GM11168 (cell line): Measurements from ENCODE around the gene SOX2.

Experiments
- in situ Hi-C: fragments of 300-500 bp; cut with MboI; formaldehyde crosslinking; loops from one replicate; pipeline ENCODE4 v1.12.0; 2022; ENCODE audit warnings: low sequenced_read_pairs; ENCODE audit not compliant: unreplicated experiment

Gene SOX2

DNA sequence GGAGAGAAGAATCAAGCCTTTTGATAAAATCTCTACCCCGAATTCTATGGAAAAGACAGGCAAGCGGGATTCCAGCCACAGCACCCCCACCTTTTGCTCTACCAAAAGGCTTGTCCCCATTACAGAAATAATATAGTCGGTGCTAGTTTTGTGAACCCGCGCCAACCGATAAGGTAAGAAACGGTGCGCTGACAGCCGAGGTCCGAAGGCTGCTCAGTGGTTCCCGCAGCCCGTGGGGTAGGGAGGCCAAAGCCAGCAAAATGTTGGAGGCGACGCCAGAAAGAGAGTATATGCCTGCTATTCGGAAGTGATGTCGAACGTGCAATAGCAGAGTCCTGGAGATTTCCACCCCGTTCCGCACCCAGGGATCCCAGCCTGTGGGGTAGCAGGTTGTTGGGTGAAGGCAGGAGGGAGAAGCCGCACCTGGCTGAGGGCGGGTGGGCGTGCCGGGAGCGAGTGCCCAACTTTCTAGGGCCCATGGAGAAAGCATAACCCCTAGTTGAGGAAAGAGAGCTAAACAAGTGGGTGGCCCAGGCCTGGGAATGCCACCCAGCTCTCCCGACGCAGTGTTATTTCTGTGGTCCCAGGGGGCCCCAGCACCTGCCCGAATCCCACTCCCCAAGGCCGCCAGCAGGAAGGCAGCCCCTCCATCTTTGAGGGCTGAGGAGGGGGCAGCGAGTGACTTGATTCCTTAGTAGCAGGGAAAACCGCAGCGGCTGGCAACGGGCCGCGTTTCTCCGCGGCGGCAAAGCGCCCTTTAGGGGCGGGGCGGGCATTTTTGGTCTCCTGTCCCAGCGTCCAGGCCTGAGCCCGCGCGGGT is 7.9 kb upstream of the SOX2 start:
- in situ Hi-C loops: loop anchor here (10.0 to 25.0 kb wide), 2 partner anchors 558 to 981 kb away; no protein-coding TSS in a partner anchor

DNA sequence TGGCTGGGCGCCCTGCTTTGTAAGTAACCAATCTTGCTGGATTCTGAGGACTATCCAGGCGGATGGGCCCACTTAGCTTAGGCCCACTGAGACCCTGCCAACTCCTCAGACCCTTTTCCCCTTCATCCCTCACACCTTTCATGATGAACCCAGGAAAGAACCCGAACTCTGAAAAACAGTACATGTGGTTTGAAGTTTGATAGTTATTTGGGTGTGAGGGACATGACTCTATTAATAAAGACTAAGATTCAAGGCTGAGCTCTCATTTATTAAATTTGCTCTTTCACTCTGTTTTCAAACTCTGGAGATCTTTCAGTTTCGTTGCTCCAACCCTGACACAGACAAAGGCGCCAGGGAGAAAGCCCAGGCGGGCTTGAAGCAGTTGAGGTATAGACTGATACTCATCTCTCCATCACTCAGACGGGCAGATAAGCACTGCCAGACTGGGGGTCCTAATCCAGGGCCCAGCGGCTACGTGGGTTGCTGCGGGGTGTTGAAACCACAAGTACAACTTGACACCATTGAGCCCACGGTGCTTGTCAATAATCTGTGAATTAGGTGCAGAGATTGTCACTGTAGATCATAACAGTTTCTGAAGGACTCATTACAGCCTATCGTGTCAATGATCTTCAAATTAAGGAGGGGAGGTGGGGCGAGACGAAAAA is 7.2 kb upstream of the SOX2 start:
- in situ Hi-C loops: loop anchor here (10.0 to 25.0 kb wide), 2 partner anchors 558 to 980 kb away; no protein-coding TSS in a partner anchor

DNA sequence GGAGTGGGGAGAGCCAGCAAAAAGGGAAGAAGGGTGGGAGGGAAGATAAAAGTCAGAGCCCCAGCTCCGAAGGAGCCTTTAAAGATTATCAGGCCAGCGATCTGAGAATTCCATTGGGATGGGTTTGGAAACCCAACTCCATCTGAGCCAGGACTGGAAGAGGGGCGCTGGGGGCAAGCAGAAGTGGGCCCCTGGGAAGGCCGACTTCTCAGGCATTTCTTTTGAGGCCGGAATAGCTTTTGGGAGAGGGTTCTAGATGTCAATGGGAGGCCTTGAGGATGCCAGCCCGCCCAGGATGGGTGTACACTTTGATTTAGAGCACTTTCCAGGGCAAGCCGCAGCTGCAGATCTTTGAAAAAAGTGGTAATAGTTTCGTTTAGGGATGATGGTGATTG is 6.6 kb upstream of the SOX2 start:
- in situ Hi-C loops: loop anchor here (10.0 to 25.0 kb wide), 2 partner anchors 557 to 980 kb away; no protein-coding TSS in a partner anchor

DNA sequence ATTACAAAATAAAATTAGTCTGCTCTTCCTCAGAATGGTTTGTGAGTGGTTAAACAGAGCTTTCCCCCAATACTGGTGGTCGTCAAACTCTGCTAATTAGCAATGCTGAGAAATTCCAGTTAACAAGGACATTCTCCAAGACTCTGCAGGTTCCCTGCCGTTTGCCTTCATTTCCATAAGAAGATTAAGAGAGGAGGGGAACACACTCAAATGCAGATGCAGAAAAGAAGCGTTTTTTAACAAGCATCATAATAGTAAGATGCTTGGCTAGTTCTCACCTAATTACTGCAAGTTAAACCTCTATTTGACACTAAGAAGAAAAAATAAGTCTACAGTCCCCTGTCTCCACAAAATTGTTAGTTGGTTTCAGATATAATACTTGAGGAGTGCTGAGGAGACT is 3.7 kb upstream of the SOX2 start:
- in situ Hi-C loops: loop anchor here (10.0 to 25.0 kb wide), 2 partner anchors 554 to 977 kb away; no protein-coding TSS in a partner anchor

DNA sequence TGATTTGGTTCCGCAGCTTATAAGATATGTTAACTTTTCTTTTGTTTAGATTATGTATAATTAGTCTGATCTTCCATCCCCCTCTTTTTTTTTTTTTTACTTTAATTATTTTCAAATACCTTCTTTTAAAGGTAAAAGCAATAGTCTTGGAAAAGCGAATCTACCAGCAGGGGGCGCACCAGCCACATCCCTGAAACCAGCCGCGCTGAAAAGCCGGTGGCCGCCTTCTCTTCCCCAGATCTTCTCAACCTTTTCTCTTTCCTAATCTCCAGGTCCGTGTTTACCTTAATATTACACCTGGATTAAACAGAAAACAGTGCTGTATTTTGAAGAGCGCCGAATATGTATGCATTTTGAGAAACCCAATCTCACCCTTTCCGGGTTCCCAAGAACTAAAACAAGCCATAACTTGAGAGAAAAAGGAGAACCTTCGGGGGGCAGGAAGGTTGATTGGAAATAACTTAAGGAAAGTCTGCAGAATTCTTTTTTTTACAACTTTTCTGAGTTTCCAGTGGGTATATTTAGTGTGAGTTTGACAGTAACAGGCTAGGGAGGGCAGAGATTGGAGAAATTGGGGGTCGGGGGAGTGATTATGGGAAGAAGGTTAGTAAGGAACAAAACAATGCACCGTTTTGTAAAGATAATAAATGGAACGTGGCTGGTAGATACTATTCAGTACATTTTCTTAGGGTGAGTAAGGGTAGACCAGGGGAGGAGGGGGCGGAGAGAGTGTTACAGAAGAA is 2.0 kb upstream of the SOX2 start:
- in situ Hi-C loops: loop anchor here (10.0 to 25.0 kb wide), 2 partner anchors 553 to 975 kb away; no protein-coding TSS in a partner anchor

DNA sequence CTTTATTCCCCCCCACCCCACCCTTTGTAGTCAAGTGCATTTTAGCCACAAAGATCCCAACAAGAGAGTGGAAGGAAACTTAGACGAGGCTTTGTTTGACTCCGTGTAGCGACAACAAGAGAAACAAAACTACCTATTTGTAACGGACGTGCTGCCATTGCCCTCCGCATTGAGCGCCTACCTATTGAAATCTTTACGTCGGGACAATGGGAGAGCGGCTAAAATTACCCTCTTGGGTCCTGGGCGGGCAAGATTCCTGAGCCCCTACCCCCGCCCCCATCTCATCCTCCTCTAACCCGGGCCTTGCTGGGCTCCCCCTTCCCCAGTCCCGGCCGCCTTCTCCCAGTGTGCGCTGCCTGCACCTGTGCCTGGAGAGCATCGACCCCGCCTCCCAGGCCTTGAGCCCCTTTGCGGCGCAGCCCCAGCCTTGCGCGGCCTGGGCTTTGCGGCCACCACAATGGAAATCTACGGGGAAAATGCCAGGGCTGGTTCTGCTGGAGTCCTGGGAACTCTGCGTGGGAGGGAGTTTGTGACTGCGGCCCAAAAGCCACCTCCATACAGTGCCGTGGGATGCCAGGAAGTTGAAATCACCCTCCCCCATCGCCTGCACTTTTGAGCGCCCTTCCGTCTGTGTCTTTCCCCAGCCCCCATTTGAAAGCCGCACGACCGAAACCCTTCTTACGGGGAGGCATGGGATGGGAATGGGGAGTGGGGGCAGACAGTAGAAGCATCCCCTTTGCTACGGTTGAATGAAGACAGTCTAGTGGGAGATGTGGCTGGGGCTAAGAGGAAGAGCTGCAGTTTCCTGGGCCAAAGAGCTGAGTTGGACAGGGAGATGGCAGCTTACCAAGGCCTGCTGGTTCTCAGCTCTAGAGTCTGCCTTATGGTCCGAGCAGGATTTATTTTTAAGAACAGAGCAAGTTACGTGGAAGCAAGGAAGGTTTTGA is 1.1 kb upstream of the SOX2 start:
- in situ Hi-C loops: loop anchor here (25.0 kb wide), 1 partner anchor 552 kb away; no protein-coding TSS in a partner anchor

DNA sequence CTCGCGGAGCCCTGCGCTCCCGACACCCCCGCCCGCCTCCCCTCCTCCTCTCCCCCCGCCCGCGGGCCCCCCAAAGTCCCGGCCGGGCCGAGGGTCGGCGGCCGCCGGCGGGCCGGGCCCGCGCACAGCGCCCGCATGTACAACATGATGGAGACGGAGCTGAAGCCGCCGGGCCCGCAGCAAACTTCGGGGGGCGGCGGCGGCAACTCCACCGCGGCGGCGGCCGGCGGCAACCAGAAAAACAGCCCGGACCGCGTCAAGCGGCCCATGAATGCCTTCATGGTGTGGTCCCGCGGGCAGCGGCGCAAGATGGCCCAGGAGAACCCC is 464 bp downstream of the SOX2 start:
- in situ Hi-C loops: loop anchor here (25.0 kb wide), 1 partner anchor 550 kb away; no protein-coding TSS in a partner anchor

DNA sequence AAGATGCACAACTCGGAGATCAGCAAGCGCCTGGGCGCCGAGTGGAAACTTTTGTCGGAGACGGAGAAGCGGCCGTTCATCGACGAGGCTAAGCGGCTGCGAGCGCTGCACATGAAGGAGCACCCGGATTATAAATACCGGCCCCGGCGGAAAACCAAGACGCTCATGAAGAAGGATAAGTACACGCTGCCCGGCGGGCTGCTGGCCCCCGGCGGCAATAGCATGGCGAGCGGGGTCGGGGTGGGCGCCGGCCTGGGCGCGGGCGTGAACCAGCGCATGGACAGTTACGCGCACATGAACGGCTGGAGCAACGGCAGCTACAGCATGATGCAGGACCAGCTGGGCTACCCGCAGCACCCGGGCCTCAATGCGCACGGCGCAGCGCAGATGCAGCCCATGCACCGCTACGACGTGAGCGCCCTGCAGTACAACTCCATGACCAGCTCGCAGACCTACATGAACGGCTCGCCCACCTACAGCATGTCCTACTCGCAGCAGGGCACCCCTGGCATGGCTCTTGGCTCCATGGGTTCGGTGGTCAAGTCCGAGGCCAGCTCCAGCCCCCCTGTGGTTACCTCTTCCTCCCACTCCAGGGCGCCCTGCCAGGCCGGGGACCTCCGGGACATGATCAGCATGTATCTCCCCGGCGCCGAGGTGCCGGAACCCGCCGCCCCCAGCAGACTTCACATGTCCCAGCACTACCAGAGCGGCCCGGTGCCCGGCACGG is 991 bp downstream of the SOX2 start:
- in situ Hi-C loops: loop anchor here (25.0 kb wide), 1 partner anchor 550 kb away; no protein-coding TSS in a partner anchor

DNA sequence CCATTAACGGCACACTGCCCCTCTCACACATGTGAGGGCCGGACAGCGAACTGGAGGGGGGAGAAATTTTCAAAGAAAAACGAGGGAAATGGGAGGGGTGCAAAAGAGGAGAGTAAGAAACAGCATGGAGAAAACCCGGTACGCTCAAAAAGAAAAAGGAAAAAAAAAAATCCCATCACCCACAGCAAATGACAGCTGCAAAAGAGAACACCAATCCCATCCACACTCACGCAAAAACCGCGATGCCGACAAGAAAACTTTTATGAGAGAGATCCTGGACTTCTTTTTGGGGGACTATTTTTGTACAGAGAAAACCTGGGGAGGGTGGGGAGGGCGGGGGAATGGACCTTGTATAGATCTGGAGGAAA is 1.5 kb downstream of the SOX2 start:
- in situ Hi-C loops: loop anchor here (25.0 kb wide), 1 partner anchor 549 kb away; no protein-coding TSS in a partner anchor

DNA sequence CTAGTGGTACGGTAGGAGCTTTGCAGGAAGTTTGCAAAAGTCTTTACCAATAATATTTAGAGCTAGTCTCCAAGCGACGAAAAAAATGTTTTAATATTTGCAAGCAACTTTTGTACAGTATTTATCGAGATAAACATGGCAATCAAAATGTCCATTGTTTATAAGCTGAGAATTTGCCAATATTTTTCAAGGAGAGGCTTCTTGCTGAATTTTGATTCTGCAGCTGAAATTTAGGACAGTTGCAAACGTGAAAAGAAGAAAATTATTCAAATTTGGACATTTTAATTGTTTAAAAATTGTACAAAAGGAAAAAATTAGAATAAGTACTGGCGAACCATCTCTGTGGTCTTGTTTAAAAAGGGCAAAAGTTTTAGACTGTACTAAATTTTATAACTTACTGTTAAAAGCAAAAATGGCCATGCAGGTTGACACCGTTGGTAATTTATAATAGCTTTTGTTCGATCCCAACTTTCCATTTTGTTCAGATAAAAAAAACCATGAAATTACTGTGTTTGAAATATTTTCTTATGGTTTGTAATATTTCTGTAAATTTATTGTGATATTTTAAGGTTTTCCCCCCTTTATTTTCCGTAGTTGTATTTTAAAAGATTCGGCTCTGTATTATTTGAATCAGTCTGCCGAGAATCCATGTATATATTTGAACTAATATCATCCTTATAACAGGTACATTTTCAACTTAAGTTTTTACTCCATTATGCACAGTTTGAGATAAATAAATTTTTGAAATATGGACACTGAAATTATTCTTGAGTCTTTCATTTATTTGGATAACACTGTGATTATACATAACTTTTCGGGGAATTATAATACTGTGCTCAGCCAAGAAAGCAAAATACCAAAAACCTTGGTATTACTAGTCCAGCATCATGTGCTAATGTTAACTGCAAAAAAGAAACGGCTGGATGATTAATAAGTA is 2.2 kb downstream of the SOX2 start:
- in situ Hi-C loops: loop anchor here (25.0 kb wide), 1 partner anchor 548 kb away; no protein-coding TSS in a partner anchor

DNA sequence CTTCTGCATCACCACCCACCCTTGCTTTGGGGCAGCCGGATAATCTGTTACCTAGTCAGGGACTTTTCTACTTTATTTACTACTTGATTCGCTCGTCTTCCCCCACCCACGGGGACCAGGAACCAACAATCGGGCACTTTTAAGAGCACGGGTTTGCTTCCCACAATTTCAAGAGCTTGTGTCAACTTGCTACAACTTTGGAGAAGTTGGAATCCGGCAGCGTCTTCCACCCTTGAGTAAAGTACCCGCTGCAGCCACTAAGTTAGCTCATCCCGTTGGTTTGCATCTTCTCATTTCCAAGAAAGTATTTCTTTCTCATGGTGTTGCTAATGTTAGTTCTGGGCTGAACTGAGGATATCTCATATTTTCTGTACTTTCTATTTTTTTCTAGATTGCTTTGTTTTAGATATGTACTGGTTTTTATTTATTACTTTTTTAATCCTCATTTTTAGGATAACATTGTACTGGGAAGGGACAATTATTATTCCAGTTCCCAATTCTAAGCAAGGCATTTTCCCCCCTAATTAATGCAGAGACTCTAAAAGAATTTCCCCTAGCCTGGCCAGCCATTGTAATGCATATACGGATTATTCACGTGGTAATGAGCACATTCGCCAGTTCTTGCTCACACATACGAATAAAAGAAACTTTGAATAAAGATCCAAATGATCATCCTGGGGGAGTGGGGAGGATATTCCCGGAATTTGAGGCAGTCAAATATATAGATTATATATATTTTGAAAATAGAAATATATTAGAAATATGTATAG is 4.0 kb downstream of the SOX2 start:
- in situ Hi-C loops: loop anchor here (25.0 kb wide), 1 partner anchor 547 kb away; no protein-coding TSS in a partner anchor

DNA sequence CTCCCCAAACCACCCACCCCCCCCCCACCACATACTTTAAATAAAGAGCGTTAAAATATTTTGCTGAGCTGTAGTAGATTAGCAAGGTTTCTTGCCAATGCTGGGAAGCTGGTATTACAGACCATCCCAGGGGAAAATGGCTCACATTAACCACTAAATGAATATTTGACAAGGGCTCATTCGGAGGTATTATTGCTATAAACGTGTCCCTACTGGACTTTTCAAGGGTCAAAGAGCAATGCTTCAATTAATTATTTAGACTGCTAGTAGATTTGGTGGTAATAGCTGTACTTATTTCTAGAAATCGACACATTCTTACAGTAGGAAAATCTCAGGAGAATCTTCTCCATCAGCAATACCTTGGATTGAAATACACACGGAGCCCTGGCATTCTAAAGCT is 5.2 kb downstream of the SOX2 start:
- in situ Hi-C loops: loop anchor here (25.0 kb wide), 1 partner anchor 545 kb away; no protein-coding TSS in a partner anchor

DNA sequence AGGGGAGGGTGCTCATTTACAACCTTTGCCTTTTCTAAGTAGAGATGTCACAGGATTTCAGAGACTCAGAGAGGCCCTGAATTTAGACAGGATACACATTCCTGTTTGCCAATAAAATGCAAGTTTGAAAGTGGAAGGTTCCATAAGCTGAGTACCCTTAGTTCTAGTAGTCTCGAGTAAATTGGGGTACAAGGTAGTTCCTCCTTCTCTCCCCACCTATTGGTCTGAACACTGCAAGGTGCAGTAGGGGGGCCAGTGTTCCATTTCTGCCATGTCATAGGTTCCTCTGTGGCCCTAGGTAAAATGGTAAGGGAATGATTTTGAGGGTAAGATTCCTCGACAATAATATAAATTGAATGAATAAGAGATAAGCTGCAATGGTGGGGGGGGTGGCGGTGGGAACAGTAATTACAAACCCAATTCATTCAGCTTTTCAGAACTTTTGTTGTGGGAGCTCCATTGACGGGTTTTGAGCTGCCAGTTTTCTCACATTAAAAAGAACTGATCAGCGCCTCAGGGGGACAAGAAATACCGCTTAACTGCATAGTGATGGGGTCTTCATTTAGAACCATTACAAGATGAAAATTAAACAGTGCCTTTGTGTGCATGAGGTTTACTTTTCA is 5.9 kb downstream of the SOX2 start:
- in situ Hi-C loops: loop anchor here (25.0 kb wide), 1 partner anchor 545 kb away; no protein-coding TSS in a partner anchor

DNA sequence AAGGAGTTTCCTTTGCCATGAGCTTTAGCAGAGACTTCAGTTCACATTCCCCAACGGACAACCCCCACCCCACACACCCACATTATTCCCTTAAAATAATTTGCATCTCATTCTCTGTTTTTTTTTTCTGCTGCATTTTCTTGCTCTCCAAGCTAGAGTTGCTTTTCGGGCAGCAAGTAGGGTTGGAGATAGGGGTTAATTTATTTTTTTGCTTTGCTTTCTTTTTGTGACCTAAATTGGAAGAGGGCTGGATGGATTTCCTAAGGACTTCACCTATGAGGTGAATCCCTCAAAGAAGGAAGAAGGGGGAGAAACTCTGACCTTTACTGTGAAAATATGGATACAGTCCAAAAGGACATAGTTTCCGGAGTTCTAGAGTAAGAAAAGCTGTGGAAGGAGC is 6.6 kb downstream of the SOX2 start:
- in situ Hi-C loops: loop anchor here (25.0 kb wide), 1 partner anchor 544 kb away; no protein-coding TSS in a partner anchor

DNA sequence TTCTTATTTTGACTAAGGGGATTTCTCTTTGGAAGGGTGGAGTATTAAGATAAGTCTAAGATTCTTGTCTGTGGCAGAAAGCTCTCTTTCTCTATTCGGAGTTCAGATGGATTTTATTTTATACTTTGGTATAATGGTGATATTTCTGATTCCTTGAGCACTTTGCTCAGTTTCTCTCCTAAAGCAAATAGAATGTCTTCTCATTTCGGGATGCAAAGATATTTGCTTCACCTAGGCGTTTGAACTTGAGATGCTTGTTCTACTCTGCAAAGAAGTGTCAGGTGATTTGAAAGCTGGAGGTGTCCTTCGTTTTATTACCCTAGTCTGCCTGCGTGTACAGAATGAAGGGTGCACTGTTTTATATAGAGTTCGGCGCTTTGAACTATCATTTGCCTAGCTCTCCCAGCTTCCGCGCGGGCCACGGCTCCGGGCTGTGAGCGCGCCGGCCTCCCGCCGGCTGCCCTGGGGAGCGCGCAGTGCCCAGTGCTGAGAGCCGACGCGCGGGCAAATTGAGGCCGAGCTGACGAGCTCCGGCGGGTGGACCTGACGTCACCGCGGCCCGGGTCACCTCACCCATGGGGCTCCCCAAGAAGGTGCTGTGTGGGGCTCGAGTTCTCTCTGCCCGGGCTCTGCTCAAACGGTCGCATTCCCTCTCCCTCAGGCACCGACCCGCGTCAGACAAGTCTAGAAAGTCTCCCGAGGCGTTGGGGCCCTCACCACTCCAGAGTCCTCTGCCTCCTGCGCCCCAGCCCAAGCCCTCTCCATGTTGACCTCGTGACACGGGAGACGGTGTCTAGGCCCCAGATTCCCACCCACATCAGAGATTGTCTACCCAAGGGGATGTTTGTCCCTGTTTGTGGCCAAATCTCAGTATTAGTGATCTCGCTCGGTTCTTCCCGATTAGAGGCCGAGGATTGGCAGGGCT is 7.5 kb downstream of the SOX2 start:
- in situ Hi-C loops: loop anchor here (25.0 kb wide), 1 partner anchor 543 kb away; no protein-coding TSS in a partner anchor
